Panc1 (cell line): ENCODE data around the gene ZSCAN2. TPM values are rescaled to one million over a fixed set of nuclear protein-coding genes. Genes with fewer than 3 reads are reported as not detected.
"Not testable (repeated sequence)": the region's sequence is repeated elsewhere in the genome, so short reads cannot be mapped to it uniquely, and the experiment has no call there.

Experiments used
- ATAC-seq: fragments of 200-7000 bp; cut with Tn5 transposase; 2 replicates; pipeline ENCODE4 v1.9.1; 2020; ENCODE audit warnings: mild to moderate bottlenecking, moderate library complexity
- BruUV-seq: library from RNA; stranded (reverse); fragments of 400-500 nt; replicated peaks from 2 replicates; lab custom pipeline; 2021; lab: Mats Ljungman, UMichigan
- CTCF ChIA-PET: fragments of 300-600 bp; sonication (Branson Sonifier 250); formaldehyde crosslinking; loops from one replicate; lab custom pipeline; 2022; ENCODE audit warnings: antibody characterized with exemption; lab: Charles Lee
- POLR2A ChIA-PET: fragments of 300-600 bp; sonication (Branson Sonifier 250); formaldehyde crosslinking; loops from one replicate; lab custom pipeline; 2022; ENCODE audit warnings: antibody characterized with exemption; lab: Charles Lee
- DNase-seq: peaks from one replicate; pipeline ENCODE4 v3.0.0-alpha.2; 2010; ENCODE audit warnings: low read depth, low spot score
- H3K27ac ChIP-seq: 2 replicates; pipeline ENCODE4 v1.5.1; 2011; ENCODE audit warnings: mild to moderate bottlenecking, low read length, inconsistent platforms
- H3K27me3 ChIP-seq: fragments of 200-500 bp; sonication (Bioruptor generic); 2 replicates; pipeline ENCODE4 v1.6.0; 2014; ENCODE audit warnings: low read length, inconsistent platforms; ENCODE audit not compliant: control insufficient read depth, insufficient read depth
- H3K36me3 ChIP-seq: fragments of 200-500 bp; sonication (Bioruptor generic); 2 replicates; pipeline ENCODE4 v1.5.1; 2014; ENCODE audit warnings: inconsistent platforms, mild to moderate bottlenecking, low read length, moderate library complexity; ENCODE audit not compliant: control insufficient read depth, insufficient read depth
- H3K4me1 ChIP-seq: 2 replicates; pipeline ENCODE4 v1.5.1; 2011; ENCODE audit warnings: inconsistent platforms, mild to moderate bottlenecking, low read length, moderate library complexity; ENCODE audit not compliant: control insufficient read depth, insufficient read depth
- H3K4me3 ChIP-seq, 2 experiments: 2 replicates each; pipeline ENCODE4 v1.5.1; 2011 to 2012; ENCODE audit warnings: low read depth in 2 of 2, low read length in 2 of 2, mild to moderate bottlenecking in 2 of 2, inconsistent platforms in 1 of 2, moderate library complexity in 1 of 2
- H3K9me3 ChIP-seq: fragments of 200-500 bp; sonication (Bioruptor generic); 2 replicates; pipeline ENCODE4 v1.5.1; 2014; ENCODE audit warnings: low read depth, mild to moderate bottlenecking, inconsistent platforms, low read length, moderate library complexity; ENCODE audit not compliant: control insufficient read depth, insufficient read depth
- POLR2AphosphoS5 ChIP-seq: IDR thresholded peaks from 2 replicates; pipeline ENCODE4 v1.6.1; 2012; ENCODE audit warnings: mild to moderate bottlenecking, low read depth, low read length, moderate library complexity
- SIN3A ChIP-seq: IDR thresholded peaks from 2 replicates; pipeline ENCODE4 v1.6.1; 2012; ENCODE audit warnings: low read depth, mild to moderate bottlenecking, low read length, moderate library complexity, borderline replicate concordance; ENCODE audit not compliant: insufficient read depth
- TCF7L2 ChIP-seq: IDR thresholded peaks from 2 replicates; pipeline ENCODE4 v1.6.1; 2011; ENCODE audit warnings: mild to moderate bottlenecking, low read depth, low read length, inconsistent platforms
- in situ Hi-C: cut with HindIII; loops from 2 replicates; pipeline ENCODE4 v1.10.0; 2016; ENCODE audit warnings: low sequenced_read_pairs, low pct_unique_long_range_greater_than_20kb
- intact Hi-C: fragments of 100-400 bp; cut with micrococcal nuclease; formaldehyde crosslinking; loops from one replicate; pipeline ENCODE4 v1.10.0; 2022; ENCODE audit not compliant: unreplicated experiment
- total RNA-seq: library from RNA; stranded (reverse); gene quantifications from one replicate; pipeline ENCODE4 v1.2.1, GENCODE V29; 2021; ENCODE audit not compliant: unreplicated experiment
- TF ChIP-seq, protein P1 (sequence below), 2 experiments: IDR thresholded peaks; 2 replicates each; pipeline ENCODE4 v1.6.1; 2011 to 2012; ENCODE audit warnings: low read depth in 2 of 2, control low read depth in 1 of 2, low read length in 1 of 2, mild to moderate bottlenecking in 1 of 2, moderate library complexity in 1 of 2; ENCODE audit not compliant: insufficient read depth in 1 of 2
- TF ChIP-seq, protein P2 (sequence below): fragments of 450-650 bp; IDR thresholded peaks from 2 replicates; pipeline ENCODE4 v1.5.1; 2017; ENCODE audit warnings: mild to moderate bottlenecking

Gene ZSCAN2
- total RNA-seq, 1 experiment from 2014 or later = 16.8 TPM

DNA sequence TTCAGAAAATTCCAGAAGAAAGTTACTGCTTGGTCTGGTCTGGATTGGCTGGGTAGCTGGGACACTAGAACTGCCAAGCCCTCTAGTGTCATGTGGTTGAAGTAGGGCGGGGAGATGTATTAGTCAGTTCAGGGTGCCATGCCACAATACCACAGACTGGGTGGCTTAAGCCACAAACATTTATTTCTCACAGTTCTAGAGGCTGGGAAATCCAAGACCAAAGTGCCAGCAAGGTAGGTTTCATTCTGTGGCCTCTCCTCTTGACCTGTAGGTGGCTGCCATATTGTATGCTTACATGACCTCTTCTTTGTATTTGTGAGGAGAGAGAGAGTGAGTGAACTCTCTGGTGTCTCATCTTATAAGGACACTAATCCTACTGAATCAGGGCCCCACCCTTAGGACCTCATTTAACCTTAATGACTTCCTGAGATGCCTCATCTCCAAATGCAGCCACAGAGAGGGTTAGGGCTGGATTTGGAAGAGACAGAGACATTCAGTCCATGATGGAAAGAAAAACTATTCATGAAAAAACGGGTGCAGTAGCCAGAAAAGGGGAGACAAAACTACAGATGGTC lies 18.1 kb upstream of the ZSCAN2 start:
- intact Hi-C loops = no loop called here
- no peak for TF ChIP-seq POLR2AphosphoS5
- TF ChIP-seq, protein P1, sequence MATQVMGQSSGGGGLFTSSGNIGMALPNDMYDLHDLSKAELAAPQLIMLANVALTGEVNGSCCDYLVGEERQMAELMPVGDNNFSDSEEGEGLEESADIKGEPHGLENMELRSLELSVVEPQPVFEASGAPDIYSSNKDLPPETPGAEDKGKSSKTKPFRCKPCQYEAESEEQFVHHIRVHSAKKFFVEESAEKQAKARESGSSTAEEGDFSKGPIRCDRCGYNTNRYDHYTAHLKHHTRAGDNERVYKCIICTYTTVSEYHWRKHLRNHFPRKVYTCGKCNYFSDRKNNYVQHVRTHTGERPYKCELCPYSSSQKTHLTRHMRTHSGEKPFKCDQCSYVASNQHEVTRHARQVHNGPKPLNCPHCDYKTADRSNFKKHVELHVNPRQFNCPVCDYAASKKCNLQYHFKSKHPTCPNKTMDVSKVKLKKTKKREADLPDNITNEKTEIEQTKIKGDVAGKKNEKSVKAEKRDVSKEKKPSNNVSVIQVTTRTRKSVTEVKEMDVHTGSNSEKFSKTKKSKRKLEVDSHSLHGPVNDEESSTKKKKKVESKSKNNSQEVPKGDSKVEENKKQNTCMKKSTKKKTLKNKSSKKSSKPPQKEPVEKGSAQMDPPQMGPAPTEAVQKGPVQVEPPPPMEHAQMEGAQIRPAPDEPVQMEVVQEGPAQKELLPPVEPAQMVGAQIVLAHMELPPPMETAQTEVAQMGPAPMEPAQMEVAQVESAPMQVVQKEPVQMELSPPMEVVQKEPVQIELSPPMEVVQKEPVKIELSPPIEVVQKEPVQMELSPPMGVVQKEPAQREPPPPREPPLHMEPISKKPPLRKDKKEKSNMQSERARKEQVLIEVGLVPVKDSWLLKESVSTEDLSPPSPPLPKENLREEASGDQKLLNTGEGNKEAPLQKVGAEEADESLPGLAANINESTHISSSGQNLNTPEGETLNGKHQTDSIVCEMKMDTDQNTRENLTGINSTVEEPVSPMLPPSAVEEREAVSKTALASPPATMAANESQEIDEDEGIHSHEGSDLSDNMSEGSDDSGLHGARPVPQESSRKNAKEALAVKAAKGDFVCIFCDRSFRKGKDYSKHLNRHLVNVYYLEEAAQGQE (IDR thresholded peaks at IDR 0.05; ENCODE audit: insufficient read depth in 1 of 2, low read depth in 2 of 2, low read length in 1 of 2) = no peak
- TF ChIP-seq SIN3A = no peak
- TF ChIP-seq, protein P2, sequence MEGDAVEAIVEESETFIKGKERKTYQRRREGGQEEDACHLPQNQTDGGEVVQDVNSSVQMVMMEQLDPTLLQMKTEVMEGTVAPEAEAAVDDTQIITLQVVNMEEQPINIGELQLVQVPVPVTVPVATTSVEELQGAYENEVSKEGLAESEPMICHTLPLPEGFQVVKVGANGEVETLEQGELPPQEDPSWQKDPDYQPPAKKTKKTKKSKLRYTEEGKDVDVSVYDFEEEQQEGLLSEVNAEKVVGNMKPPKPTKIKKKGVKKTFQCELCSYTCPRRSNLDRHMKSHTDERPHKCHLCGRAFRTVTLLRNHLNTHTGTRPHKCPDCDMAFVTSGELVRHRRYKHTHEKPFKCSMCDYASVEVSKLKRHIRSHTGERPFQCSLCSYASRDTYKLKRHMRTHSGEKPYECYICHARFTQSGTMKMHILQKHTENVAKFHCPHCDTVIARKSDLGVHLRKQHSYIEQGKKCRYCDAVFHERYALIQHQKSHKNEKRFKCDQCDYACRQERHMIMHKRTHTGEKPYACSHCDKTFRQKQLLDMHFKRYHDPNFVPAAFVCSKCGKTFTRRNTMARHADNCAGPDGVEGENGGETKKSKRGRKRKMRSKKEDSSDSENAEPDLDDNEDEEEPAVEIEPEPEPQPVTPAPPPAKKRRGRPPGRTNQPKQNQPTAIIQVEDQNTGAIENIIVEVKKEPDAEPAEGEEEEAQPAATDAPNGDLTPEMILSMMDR = no peak
- no peak for TF ChIP-seq TCF7L2
- CTCF ChIA-PET = no interaction called here
- POLR2A ChIA-PET = no interaction called here
- Histone ChIP-seq H3K4me3 (no peak overlapping the region), H3K36me3 (no peaks in the 10 kb centered on the region), H3K9me3 (no peaks in the 10 kb centered on the region), H3K4me1 (peaks cover 7% of the 10 kb centered on the region), H3K27ac (no peak overlapping the region), H3K27me3 (no peaks in the 10 kb centered on the region)
- DNase-seq = no peak
- no TSS peak for BruUV-seq
- in situ Hi-C loops = no loop called here
- no peak for ATAC-seq

DNA sequence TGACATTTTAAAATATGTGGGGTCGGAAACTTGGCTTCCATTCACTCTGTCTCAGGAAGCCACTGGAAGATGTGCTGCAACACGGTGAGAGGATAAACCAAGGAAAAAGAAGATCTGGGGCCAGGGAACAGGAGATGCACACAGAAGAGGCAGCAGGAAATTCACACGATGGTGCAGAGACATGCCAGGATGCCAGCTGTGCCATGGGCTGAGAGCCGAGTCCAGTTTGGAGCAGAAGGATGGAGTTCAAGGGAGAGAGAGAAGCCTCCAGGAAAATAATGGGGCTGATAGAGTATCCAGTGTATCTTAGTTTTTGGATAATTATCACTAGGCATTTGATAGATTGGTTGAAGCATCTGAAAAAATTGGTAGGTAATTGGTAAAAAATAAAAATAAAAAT lies 16.9 kb upstream of the ZSCAN2 start:
- H3K36me3 ChIP-seq, intact Hi-C loops, H3K4me3 ChIP-seq, in situ Hi-C loops, ATAC-seq, H3K9me3 ChIP-seq, BruUV-seq, H3K4me1 ChIP-seq, DNase-seq, POLR2A ChIA-PET, CTCF ChIA-PET, H3K27me3 ChIP-seq, H3K27ac ChIP-seq: not testable (repeated sequence)

DNA sequence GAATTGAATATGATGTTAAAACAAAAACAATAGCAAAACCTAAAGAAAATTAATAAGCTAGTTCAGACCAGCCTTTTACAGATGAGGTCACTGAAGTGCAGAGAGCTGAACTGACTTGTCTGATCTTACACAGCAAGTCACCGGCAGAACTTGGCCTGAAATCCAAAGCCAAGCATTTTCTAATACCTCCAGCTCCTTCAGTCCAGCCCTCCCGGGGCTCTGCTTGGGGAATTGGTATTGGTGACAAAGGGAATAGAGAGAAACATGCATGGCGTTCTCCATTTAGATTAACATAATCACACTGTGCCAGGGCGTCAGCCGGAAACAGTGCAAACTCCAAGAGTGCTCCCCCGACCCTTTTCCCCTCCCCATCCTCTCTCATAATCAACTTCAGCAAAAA lies 14.1 kb upstream of the ZSCAN2 start:
- no peak for DNase-seq
- no peaks in the 10 kb centered on the region for H3K9me3 ChIP-seq
- intact Hi-C loops (loop anchor here (5.0 kb wide), 1 partner anchor 341 kb away; no protein-coding TSS in a partner anchor), in situ Hi-C loops (no loop called here)
- BruUV-seq = no TSS peak
- H3K27me3 ChIP-seq = no peaks in the 10 kb centered on the region
- TF ChIP-seq POLR2AphosphoS5 (no peak), SIN3A (no peak), TCF7L2 (no peak)
- TF ChIP-seq, protein P2 = no peak
- TF ChIP-seq, protein P1 (IDR thresholded peaks at IDR 0.05; ENCODE audit: insufficient read depth in 1 of 2, low read depth in 2 of 2, low read length in 1 of 2) = no peak
- H3K4me3 ChIP-seq = no peak overlapping the region
- no peak for ATAC-seq
- no peaks in the 10 kb centered on the region for H3K4me1 ChIP-seq
- H3K27ac ChIP-seq = no peak overlapping the region
- ChIA-PET CTCF (interaction anchor here (0.6 kb wide), 1 partner anchor 99 kb away, joined by 8 read pairs; no protein-coding TSS in a partner anchor), POLR2A (no interaction called here)
- H3K36me3 ChIP-seq = no peaks in the 10 kb centered on the region
